HL-60 (cell line): Measurements from ENCODE around the gene OR14C36.

Experiments
- DNase-seq, 2 experiments: peaks; one replicate each; pipeline ENCODE4 v3.0.0-alpha.2; 2010 to 2020; ENCODE audit warnings: low read depth in 1 of 2, low spot score in 1 of 2
- H3K27ac ChIP-seq: fragments of 250-450 bp; sonication (Bioruptor Pico); replicated peaks from 2 replicates; pipeline ENCODE4 v1.5.1; 2020; ENCODE audit warnings: mild to moderate bottlenecking, moderate library complexity
- H3K27me3 ChIP-seq: fragments of 250-450 bp; sonication (Bioruptor Pico); 2 replicates; pipeline ENCODE4 v1.5.1; 2021; ENCODE audit warnings: mild to moderate bottlenecking, moderate library complexity; ENCODE audit not compliant: insufficient read depth, poor library complexity, severe bottlenecking
- H3K4me3 ChIP-seq: replicated peaks from 2 replicates; pipeline ENCODE4 v1.5.1; 2011; ENCODE audit warnings: mild to moderate bottlenecking, control low read depth, low read length; ENCODE audit not compliant: insufficient read depth
- CTCF ChIP-seq: IDR thresholded peaks from one replicate; pipeline ENCODE4 v1.5.1; 2011; ENCODE audit warnings: low read length, control low read depth, inconsistent platforms; ENCODE audit not compliant: insufficient read depth
- GABPA ChIP-seq: IDR thresholded peaks from 2 replicates; pipeline ENCODE4 v1.6.1; 2012; ENCODE audit warnings: low read depth
- POLR2AphosphoS5 ChIP-seq: IDR thresholded peaks from 2 replicates; pipeline ENCODE4 v1.6.1; 2012; ENCODE audit warnings: low read depth
- REST ChIP-seq: IDR thresholded peaks from 2 replicates; pipeline ENCODE4 v1.6.1; 2012; ENCODE audit warnings: low read depth; ENCODE audit not compliant: insufficient replicate concordance
- SPI1 ChIP-seq: IDR thresholded peaks from 2 replicates; pipeline ENCODE4 v1.6.1; 2012; ENCODE audit warnings: low read depth, mild to moderate bottlenecking, borderline replicate concordance

The OR14C36 gene

GRCh38 chr1:248316796-248317195, 31.8 kb upstream of the OR14C36 start:
- TF ChIP-seq CTCF (no peak), SPI1 (no peak)
- no peak overlapping the region for H3K4me3 ChIP-seq
- no peak overlapping the region for H3K27ac ChIP-seq
- H3K27me3 ChIP-seq: no peaks in the 10 kb centered on the region
- no peak for DNase-seq

- TF ChIP-seq REST (no peak), POLR2AphosphoS5 (no peak), CTCF (no peak), SPI1 (no peak), GABPA (no peak)
- DNase-seq: no peak
- Histone ChIP-seq H3K27ac (no peak within 1 kb of the TSS), H3K27me3 (no peaks in the 10 kb centered on the region), H3K4me3 (no peak within 1 kb of the TSS)
Measured at GRCh38 chr1:248324468-248324867, 24.1 kb upstream of the OR14C36 start, which contains the start of gene OR2M7. OR2M7 (minus strand) TSS chr1:248324568; CDS start chr1:248324568, 0 bp downstream.

- TF ChIP-seq REST (no peak), POLR2AphosphoS5 (no peak), CTCF (no peak), GABPA (no peak), SPI1 (no peak)
- H3K27me3 ChIP-seq: no peaks in the 10 kb centered on the region
- no peak for DNase-seq
- no peak overlapping the region for H3K4me3 ChIP-seq
- no peak overlapping the region for H3K27ac ChIP-seq
Measured at GRCh38 chr1:248343451-248343850, 5.1 kb upstream of the OR14C36 start.

- H3K27ac ChIP-seq: no peak overlapping the region
- TF ChIP-seq GABPA: no peak
- no peak for TF ChIP-seq REST
- TF ChIP-seq CTCF: no peak
- no peak for TF ChIP-seq SPI1
- no peak for TF ChIP-seq POLR2AphosphoS5
Measured at GRCh38 chr1:248359415-248359814, 10.8 kb downstream of the OR14C36 start.

More at GRCh38 chr1:248359415-248359814, 10.8 kb downstream of the OR14C36 start:
- Histone ChIP-seq H3K4me3 (no peak overlapping the region), H3K27me3 (no peaks in the 10 kb centered on the region)
- no peak for DNase-seq
